Tibial nerve (tissue), 4 donors: ENCODE results near the gene RNF4. TPM values are rescaled to one million over a fixed set of nuclear protein-coding genes. Genes with fewer than 3 reads are reported as not detected.

Experiments used
- DNase-seq, 2 donors: peaks; one replicate each; pipeline ENCODE4 v3.0.0-alpha.2; 2019; ENCODE audit warnings: low spot score in 2 of 2
- H3K27ac ChIP-seq, 4 donors: fragments of 200-600 bp; sonication (generic) in 3 of 4; one replicate each; pipeline ENCODE4 v1.5.1; 2017 to 2019; ENCODE audit warnings: mild to moderate bottlenecking in 1 of 4
- H3K27me3 ChIP-seq, 2 donors: fragments of 200-600 bp; sonication (generic) in 1 of 2; one replicate each; pipeline versions ENCODE4 v1.5.1 to v1.6.0; 2017 to 2019
- H3K36me3 ChIP-seq, 3 donors: fragments of 200-600 bp; sonication (generic); one replicate each; pipeline ENCODE4 v1.5.1; 2018 to 2019
- H3K4me1 ChIP-seq, 4 donors: fragments of 200-600 bp; sonication (generic) in 3 of 4; one replicate each; pipeline ENCODE4 v1.5.1; 2017 to 2019
- H3K4me3 ChIP-seq, 4 donors: fragments of 200-600 bp; sonication (generic) in 3 of 4; one replicate each; pipeline ENCODE4 v1.5.1; 2017 to 2019; ENCODE audit warnings: mild to moderate bottlenecking in 1 of 4, moderate library complexity in 1 of 4
- H3K9me3 ChIP-seq, 4 donors: fragments of 200-600 bp; sonication (generic) in 3 of 4; one replicate each; pipeline ENCODE4 v1.5.1; 2017 to 2019
- CTCF ChIP-seq, 5 experiments: fragments of 200-600 bp in 3 of 5; fragments of 450-650 bp in 2 of 5; sonication (generic) in 3 of 5; IDR thresholded peaks; one replicate each; pipeline ENCODE4 v1.5.1; 2016 to 2019; ENCODE audit warnings: antibody characterized with exemption in 5 of 5, mild to moderate bottlenecking in 3 of 5, moderate library complexity in 2 of 5
- EP300 ChIP-seq, 2 donors: sonication (generic); formaldehyde crosslinking; IDR thresholded peaks; one replicate each; pipeline ENCODE4 v1.6.1; 2017; ENCODE audit warnings: antibody characterized with exemption in 2 of 2, mild to moderate bottlenecking in 1 of 2
- POLR2A ChIP-seq, 2 donors: fragments of 450-650 bp; IDR thresholded peaks; one replicate each; pipeline ENCODE4 v1.6.1; 2017; ENCODE audit warnings: antibody characterized with exemption in 2 of 2, mild to moderate bottlenecking in 2 of 2, moderate library complexity in 2 of 2
- WGBS, 2 donors: methylation state at CpG; one replicate each; pipeline ENCODE4 v1.1.5; 2018; 5-methylcytosine and 5-hydroxymethylcytosine counted together
- total RNA-seq, 4 donors: library from RNA; depleted of rRNA; stranded (reverse); fragments of >200 nt; gene quantifications; one replicate each; pipeline ENCODE4 v1.1.0, GENCODE V29; 2016

RNF4 gene
- total RNA-seq, 4 donors from 2014 or later = 33.0 to 67.7 (median 49.3) TPM

GRCh38 chr4:2449051-2449450 is 19.9 kb upstream of the RNF4 start:
- Histone ChIP-seq H3K4me1 (no peaks in the 10 kb centered on the region), H3K9me3 (no peaks in the 10 kb centered on the region), H3K36me3 (no peaks in the 10 kb centered on the region), H3K27me3 (no peaks in the 10 kb centered on the region), H3K4me3 (no peak overlapping the region), H3K27ac (no peak overlapping the region)
- WGBS, 2 donors = 89 to 91% methylated on average over 9 to 11 of the region's 11 CpGs
- TF ChIP-seq POLR2A (IDR thresholded peaks at IDR 0.05) (no peak), CTCF (IDR thresholded peaks at IDR 0.05) (no peak), EP300 (IDR thresholded peaks at IDR 0.05) (no peak)
- no peak for DNase-seq

GRCh38 chr4:2449511-2450392 is 19.2 kb upstream of the RNF4 start:
- Histone ChIP-seq H3K4me3 (no peak overlapping the region), H3K36me3 (no peaks in the 10 kb centered on the region), H3K4me1 (no peaks in the 10 kb centered on the region), H3K27me3 (no peaks in the 10 kb centered on the region), H3K9me3 (no peaks in the 10 kb centered on the region), H3K27ac (no peak overlapping the region)
- 87 to 91% methylated on average over 23 to 27 of the region's 27 CpGs for WGBS, 2 donors
- no peak for TF ChIP-seq POLR2A (IDR thresholded peaks at IDR 0.05)
- no peak for TF ChIP-seq EP300 (IDR thresholded peaks at IDR 0.05)
- no peak for TF ChIP-seq CTCF (IDR thresholded peaks at IDR 0.05)
- no peak for DNase-seq

GRCh38 chr4:2450394-2451035 is 18.4 kb upstream of the RNF4 start:
- Histone ChIP-seq H3K27ac (no peak overlapping the region), H3K4me3 (no peak overlapping the region), H3K4me1 (no peaks in the 10 kb centered on the region), H3K9me3 (no peaks in the 10 kb centered on the region), H3K27me3 (no peaks in the 10 kb centered on the region), H3K36me3 (no peaks in the 10 kb centered on the region)
- WGBS, 2 donors = 72 to 88% methylated on average over 11 to 13 of the region's 16 CpGs
- DNase-seq = no peak
- TF ChIP-seq EP300 (IDR thresholded peaks at IDR 0.05) (no peak), POLR2A (IDR thresholded peaks at IDR 0.05) (no peak), CTCF (IDR thresholded peaks at IDR 0.05) (no peak)

- DNase-seq = no peak
- 77 to 85% methylated on average over 10 of the region's 10 CpGs for whole genome bisulfite sequencing, 2 donors
Observed at GRCh38 chr4:2451036-2451520, 17.8 kb upstream of the RNF4 start.

More at GRCh38 chr4:2451036-2451520, 17.8 kb upstream of the RNF4 start:
- Histone ChIP-seq H3K27ac (no peak overlapping the region), H3K4me1 (no peaks in the 10 kb centered on the region), H3K4me3 (no peak overlapping the region), H3K9me3 (no peaks in the 10 kb centered on the region), H3K36me3 (no peaks in the 10 kb centered on the region), H3K27me3 (no peaks in the 10 kb centered on the region)
- TF ChIP-seq EP300 (IDR thresholded peaks at IDR 0.05) (no peak), CTCF (IDR thresholded peaks at IDR 0.05) (no peak), POLR2A (IDR thresholded peaks at IDR 0.05) (no peak)
